ENCODE measurements around the gene PTPRN2.
"Not testable (repeated sequence)": the region's sequence is repeated elsewhere in the genome, so short reads cannot be mapped to it uniquely, and the experiment has no call there.

The PTPRN2 gene

DNA sequence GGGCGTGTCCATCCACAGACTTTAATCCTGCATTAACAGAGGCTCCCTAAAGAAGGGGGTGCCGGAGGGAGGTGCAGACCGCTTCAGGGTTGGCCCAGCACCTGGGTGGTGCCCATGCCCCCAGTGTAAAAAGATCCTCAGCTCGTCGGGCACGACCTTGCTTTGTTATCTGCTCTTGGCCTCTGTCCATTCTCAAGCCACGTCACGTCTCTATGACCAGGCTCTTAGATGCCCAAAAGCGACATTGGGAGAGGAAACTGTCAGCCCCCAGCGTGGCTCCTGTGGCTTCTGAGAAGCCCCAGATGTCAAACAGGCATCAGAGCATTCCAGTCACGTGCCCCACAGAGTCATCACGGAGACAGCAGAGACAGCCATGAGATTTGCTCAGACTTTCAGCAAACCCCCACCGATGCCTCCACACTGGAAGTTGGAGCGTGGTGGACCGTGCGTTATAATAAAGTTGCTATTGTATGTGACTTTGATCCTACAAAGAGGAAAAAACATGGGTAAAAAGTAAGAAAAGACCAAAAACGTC, 55.5 kb downstream of the PTPRN2 start:
- DNase-seq (ENCODE audit: low read depth): no peak

DNA sequence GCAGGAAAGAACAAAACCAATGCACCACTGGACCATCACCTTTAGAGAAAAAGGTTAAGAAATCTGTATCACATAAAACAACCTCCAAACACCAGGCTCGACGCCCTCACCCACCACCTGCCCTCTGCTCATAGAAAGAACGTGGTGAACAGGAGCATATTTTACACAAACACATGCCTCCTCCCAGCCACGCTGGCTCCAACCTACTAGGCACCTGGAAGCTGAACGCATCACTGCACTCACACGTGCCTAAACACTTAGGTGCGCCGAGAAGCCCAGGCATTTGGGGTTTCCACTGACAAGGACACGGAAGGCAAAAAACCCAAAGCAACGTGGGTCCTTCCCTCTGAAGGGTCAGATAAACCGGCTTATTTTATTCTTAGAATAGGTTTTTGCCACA, 56.0 kb downstream of the PTPRN2 start:
- DNase-seq (ENCODE audit: low read depth): no peak

DNA sequence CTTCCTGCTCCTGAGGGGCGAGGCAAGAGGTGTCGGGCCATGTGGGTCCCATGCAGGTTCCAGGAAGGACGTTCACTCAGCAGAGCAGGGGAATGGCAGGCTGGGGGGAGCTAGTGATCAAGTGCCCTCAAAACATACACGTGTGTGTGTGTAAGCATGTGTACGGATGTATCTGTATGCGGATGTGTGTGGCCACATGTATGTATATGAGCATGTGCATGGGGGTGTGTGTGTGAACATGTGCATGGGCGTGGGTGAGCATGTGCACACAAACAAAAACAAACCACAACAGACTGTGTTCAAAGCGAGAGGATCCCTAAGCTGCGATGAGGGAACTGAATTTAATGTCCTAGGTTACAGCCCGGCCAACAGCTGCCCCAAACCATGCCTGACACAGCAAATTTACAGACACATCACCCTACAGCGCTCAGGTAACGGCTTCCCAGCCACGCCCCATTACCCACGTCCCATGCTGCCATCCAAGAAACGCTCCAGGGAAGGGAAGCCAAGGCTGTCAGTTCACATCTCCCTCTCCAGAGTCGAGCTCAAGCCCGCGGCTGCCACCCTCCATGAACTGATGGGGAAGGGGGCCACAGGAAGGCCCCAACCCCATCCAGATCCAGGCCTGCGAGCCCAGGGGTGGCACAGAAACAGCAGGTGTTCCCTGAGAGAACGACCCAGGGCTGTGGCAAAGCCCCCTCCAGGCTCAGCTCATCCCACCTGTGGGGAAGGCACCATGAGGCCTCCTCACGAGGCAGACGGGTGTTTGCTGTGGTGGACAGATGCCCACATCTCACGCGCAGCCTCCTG, 56.6 kb downstream of the PTPRN2 start:
- DNase-seq (ENCODE audit: low read depth): no peak

DNA sequence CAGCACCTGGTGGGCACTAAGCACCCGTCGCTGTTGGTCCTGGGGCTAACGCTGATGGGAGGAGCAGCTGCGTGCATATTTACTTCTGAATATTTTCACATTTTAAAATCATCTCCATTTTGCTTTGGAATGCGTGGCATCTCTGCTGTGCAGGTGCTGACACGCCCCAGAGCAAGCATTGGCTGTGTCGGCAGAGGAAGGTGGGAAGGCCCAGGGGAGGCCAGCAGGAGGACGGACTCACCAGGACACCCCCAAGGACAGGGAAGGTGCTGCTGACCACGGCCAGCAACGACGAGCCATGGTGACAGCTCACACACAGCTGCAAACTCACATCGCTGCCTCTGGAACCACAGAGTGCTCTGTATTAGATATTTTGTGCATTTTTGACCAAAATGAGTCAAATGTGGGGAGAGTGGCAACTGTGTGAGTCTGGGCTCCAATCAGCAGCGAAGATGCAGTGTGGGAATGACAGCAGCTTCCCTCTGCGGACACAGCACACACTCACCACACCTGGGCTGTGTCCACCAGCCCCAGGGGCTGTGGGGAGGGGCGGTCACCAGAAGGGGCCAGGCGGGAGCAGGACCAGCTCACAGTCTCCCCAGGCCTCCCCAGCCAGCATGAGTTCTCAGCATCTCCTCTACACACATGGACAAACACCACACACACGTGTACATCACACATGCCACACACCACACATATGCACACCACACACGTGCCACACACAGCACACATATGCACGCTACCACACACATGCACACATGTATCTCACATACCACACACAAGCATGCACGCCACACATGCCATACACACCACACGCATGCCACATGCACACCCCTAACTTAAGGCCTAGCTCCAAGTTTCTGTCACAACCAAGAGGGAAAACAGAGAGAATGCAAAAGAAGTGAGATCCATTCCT, 58.2 kb downstream of the PTPRN2 start:
- DNase-seq (ENCODE audit: low read depth): no peak

DNA sequence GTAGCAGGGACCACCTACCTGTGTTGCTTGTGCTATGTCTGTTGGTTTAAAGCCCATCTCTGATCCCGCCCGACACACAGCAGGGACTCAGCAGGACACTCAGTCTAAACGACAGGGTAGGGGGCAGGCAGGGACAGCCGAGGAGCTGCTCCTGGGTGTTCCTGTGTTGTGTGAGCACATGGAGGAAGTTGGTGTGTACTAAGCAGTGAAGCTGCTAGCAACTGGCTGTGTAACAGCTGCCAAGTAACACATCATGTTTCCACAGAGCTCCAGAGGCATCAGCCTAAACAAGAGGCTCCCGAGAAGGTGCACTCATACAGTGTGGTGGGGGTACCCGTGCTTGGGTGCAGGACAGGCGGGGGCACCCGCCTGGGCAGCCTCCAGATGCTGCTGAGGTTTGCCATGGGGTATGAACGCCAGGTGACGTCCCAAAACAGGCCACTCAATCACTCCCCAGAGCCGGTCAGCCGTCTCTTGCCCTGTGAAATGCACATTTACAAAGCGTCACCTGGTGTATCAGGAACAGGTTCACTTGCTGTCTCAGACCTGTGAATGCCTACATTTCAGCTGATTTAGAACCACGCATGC, 59.6 kb downstream of the PTPRN2 start:
- no peak for DNase-seq (ENCODE audit: low read depth)

DNA sequence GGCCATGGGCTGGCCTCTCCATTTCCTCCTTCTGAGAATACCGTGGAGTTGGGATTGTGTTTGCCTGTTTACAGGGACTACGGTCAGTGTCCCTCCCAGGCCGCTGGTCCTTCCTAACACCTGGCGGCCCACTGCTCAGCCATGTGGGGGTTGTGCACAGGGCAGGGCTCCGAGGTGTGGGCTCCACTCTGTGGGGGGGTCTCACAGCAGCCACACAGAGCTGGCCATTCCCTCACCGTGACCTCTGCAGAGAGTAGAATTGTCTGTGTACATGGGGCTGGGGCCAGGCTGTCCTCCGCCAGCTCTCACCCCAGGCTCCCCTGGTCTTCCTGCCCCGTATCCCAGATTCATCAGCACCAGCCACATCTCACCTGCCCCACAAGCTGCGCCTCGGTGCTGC, 60.1 kb downstream of the PTPRN2 start:
- no peak for DNase-seq (ENCODE audit: low read depth)

DNA sequence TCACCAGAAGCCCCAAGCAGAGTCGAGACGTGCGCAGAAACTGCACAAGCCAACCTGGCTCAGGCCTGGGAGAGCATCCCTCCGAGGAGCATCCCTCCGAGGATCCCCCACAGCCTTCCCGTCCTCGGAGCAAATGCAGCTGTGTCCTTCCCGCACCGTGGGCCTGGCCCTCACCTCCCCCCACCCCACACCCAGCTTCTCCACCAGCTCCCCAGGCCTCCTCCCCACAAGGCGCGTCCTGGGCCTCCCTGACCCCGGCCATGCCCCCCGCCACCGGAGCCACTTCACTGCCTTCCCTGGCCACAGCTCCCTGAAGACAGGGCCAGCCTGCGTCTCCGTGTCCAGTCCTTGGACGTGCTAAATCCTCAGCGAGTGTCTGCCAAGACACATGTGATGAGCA, 60.6 kb downstream of the PTPRN2 start:
- no peak for DNase-seq (ENCODE audit: low read depth)

DNA sequence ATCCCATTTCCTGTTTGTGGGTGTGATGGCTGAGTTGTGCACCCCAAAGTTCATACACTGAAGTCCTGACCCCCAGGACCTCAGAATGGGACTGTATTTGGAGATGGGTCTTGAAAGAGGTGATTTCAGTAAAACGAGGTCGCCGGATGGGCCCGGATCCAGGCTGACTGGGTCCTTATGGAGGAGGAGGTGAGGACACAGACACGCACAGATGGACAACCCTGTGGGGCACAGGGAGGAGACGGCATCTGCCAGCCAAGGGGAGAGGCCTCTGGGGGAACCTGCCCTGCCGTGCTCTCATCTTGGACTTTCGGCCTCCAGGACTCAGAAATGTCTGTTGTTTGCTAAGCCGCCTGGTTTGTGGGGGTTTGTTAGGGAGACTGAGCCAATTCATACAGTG, 61.1 kb downstream of the PTPRN2 start:
- no peak for DNase-seq (ENCODE audit: low read depth)

DNA sequence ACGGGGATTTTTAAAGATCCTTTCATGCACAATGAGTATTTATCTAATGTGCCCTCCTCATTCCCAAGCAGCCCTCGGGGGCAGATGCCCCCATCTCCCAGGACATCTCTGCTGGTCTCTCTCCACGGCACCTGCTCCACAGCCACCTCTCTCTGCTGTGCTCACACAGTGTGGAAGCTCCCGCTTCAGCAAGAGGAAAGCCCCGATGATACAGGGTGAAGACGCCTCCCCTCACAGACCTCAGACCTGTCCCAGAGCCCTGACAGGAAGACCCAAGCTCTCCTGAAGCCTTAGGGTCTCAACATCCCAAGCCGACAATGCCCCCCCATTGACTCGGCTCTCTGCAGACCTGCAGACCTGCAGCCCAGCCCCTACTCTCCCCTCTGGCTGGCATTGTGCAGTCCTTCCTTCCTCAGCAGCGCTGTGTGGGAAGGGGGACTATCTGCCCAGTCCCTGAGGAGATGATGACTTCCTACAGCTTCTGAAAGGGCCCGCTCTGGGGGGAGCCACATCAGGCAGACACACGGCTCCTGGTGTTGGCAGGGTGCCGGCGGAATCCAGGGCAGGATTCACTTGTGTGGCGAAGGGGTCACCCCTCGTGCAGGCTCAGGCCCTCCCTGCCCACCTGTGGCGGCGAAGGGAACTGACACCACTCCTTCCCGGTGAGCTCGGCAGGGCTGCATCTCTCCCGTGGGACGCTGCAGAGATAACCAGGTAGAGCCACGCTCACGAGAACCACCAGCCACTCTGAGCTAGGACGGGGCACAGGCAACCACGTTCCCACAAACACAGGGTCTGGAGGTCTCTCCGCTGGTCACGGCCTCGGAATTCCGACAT, 61.8 kb downstream of the PTPRN2 start:
- DNase-seq (ENCODE audit: low read depth): no peak

DNA sequence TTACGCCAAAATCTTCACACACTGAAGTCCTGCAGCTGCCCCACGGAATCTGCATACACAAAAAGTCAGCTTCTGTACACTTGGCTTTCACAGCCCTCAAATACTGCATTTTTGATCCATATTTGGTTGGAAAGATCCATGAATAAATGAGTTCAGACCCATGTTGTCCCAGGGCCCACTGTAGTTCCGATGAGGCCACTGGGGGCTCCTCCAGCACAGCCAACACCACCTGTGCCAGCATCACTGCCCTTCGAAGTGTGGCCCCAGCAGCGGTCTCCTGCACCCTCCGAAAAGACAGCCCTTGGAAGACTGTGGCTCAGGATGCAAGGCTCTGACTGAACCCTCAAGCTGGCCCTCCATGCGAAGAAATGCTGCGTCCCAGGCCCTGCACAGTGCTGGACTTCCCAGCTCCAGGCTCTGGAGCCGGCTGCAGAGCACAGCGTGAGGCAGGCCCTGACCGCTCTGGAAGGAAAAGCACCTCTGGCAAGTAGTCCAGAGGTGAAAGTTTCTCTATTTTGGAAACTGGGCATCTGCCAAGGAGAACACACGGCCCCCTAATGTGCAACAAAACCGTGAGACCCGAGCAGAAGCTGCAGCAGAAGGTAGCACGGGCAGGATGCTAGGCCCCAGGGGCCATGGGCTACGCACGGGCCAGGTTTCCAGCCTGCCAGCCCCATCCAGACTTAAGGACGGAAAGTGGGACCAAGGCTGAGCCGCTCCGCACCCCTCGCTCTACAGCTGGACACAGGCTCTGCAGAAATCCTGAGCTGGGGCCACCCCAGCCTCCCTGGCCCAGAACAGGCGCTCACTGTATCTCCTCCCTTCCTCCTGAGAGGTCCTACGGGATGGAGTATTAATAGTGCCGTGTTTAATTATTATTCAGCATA, 62.6 kb downstream of the PTPRN2 start:
- no peak for DNase-seq (ENCODE audit: low read depth)

DNA sequence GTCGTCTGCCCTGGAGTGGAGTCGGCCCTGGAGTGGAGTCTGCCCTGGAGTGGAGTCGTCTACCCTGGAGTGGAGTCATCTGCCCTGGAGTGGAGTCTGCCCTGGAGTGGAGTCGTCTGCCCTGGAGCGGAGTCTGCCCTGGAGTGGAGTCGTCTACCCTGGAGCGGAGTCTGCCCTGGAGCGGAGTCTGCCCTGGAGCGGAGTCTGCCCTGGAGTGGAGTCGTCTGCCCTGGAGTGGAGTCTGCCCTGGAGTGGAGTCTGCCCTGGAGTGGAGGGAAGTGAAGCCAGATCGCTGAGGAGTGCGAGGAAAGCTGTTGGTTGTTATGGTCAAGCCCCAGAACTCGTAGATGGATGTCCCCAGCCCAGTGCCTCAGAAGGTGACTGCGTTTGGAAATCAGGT, 63.3 kb downstream of the PTPRN2 start:
- not testable (repeated sequence) for DNase-seq (ENCODE audit: low read depth)

DNA sequence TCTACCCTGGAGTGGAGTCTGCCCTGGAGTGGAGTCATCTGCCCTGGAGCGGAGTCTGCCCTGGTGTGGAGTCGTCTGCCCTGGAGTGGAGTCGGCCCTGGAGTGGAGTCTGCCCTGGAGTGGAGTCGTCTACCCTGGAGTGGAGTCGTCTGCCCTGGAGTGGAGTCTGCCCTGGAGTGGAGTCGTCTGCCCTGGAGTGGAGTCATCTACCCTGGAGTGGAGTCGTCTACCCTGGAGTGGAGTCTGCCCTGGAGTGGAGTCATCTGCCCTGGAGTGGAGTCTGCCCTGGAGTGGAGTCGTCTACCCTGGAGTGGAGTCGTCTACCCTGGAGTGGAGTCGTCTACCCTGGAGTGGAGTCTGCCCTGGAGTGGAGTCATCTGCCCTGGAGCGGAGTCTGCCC, 63.7 kb downstream of the PTPRN2 start:
- not testable (repeated sequence) for DNase-seq (ENCODE audit: low read depth)

DNA sequence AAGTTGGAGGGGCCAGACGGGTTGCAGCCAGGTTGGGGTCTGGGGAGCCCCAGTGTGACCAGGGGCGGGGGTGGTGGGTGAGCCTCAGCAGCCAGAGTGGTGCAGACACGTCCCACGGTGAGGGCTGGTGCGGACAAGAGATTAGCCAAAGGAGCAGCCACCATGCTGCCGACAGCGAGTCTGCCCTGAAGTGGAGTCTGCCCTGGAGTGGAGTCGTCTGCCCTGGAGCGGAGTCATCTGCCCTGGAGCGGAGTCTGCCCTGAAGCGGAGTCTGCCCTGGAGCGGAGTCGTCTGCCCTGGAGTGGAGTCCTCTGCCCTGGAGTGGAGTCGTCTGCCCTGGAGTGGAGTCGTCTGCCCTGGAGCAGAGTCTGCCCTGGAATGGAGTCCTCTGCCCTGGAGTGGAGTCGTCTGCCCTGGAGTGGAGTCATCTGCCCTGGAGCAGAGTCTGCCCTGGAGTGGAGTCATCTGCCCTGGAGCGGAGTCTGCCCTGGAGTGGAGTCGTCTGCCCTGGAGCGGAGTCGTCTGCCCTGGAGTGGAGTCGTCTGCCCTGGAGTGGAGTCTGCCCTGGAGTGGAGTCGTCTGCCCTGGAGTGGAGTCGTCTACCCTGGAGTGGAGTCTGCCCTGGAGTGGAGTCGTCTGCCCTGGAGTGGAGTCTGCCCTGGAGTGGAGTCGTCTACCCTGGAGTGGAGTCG, 64.3 kb downstream of the PTPRN2 start:
- DNase-seq (ENCODE audit: low read depth): not testable (repeated sequence)

DNA sequence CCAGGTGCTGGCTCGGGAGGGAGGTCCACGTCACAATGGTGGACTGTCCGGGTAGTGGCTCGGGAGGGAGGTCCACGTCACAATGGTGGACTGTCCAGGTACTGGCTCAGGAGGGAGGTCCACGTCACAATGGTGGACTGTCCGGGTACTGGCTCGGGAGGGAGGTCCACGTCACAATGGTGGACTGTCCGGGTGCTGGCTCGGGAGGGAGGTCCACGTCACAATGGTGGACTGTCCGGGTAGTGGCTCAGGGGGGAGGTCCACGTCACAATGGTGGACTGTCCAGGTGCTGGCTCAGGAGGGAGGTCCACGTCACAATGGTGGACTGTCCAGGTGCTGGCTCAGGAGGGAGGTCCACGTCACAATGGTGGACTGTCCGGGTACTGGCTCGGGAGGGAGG, 65.8 kb downstream of the PTPRN2 start:
- DNase-seq (ENCODE audit: low read depth): not testable (repeated sequence)

DNA sequence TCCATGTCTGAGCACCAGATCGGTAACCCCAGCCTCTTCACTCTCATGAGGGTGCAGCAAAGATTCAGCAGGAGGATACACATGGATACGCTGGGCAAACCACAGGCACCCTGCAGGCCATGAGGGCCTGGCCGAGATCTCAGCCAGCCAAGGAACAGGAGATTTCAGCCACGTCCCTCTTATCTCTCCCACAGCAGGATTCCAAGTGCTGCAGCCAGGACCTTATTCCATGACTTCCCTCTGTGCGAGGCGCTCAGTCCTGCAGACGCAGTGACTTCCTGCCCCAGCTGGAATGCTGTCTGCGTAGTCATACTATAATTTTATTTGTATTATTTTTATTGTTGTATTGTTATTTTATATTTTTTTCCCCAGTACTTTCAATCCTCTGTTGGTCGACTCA, 66.8 kb downstream of the PTPRN2 start:
- DNase-seq (ENCODE audit: low read depth): no peak

DNA sequence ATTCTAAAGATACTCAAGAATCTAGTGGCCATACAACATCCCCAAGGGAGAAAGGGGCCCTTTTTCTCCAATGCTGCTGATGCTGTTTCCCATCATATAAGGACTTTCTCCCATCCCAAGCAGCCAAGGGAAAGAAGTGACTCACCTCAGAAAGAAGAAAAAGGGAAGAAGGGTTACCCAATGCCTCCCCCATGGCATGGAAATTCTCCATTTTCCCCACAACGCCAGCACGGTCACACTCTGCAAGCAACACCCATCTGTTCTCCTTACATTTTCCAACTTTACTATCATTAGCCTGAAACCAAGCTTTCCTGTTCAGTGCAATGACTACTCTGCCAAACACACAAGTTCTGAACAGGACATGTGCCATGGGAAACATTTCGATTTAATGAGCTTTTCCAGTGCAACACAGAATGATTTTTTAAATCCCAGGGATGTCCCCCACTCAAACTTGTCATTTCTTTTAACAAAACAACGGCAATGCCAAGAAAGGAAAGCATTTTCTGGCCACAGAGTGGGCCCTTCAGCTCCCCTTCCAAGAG, 67.9 kb downstream of the PTPRN2 start:
- DNase-seq (ENCODE audit: low read depth): no peak

DNA sequence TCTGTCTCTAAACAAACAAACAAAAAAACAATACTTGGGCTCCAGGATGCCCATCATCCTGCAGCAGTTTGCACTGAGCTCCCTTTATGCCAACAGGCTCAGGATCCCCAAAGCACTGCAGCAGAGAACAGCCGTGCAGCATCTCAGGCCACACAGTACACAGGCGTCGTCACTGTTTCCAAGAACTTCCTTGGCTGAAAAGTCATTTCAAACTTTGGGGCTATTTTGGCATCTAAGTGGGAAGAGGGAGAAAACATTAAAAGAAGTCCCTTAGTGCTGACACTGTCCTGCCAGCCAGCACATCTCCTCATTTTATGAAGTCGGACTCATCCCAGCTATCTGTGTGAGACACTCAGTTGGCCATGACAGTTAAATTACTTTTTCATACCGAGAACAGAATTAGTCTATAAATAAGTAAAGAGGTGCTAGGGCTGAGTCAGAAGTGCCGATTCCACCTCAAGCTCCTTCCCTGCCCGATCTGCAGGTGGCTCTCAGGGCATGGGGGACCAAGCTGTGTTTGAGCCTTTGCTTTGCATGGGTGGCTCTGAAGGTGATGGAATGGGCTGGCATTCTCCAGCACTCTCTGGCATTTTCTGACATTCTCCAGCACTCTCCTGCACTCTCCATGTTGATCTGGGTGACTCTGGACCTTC, 68.5 kb downstream of the PTPRN2 start:
- DNase-seq (ENCODE audit: low read depth): no peak

DNA sequence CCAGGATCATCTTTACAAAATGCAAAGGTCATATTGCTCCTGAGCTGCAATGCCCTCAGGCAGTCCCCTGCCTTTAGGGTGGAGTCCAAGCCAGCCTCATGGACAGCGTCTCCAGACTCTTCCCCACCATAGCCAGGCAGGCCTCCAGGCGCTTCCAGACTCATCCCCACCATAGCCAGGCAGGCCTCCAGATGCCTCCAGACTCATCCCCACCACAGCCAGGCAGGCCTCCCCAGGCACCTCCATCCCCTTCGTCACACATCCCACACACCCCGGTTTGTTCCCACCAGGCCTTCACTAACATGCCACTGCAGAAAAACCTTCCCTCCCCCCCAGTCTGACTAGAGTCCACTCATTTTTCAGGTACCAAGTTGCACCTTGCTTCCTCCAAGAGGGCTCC, 70.1 kb downstream of the PTPRN2 start:
- DNase-seq (ENCODE audit: low read depth): no peak

DNA sequence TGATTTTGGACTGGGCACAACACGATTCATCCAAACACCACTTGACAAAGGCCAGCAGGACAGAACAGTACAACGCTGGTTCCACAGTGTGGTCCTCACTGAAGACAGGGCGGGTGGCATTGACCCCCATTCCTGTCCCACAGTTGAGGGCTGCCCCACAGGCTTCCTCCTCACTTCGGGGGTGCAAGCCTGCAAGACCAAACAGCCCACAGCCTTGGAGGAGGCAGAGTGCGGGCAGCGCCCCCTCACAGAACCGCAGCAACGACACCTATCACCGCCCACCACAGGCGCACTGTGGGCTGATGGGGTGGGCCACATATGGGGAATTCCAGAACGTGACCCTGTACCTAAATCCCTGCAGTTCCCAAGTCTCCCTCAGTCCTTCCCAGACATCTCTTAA, 70.6 kb downstream of the PTPRN2 start:
- DNase-seq (ENCODE audit: low read depth): no peak

Measured in stimulated activated CD8-positive, alpha-beta memory T cell treated with anti-CD3 and anti-CD28 coated beads, Interleukin-15, amount 100 ng/mL, for 24 hours (primary cell).